Superior temporal gyrus (tissue), 1 donor: ENCODE results near the gene GNB1.

Experiments
- DNase-seq: peaks from one replicate; pipeline ENCODE4 v3.0.0-alpha.2; 2016; ENCODE audit errors: extremely low spot score

The GNB1 gene

GRCh38 chr1:1827089-1827848 is 63.6 kb downstream of the GNB1 start:
- DNase-seq, result no peak

- DNase-seq, result no peak
Measured at GRCh38 chr1:1826356-1827088, 64.4 kb downstream of the GNB1 start.

- no peak for DNase-seq
Measured at GRCh38 chr1:1825217-1825616, 65.7 kb downstream of the GNB1 start.

- DNase-seq, result no peak
Measured at GRCh38 chr1:1819762-1820161, 71.1 kb downstream of the GNB1 start.

- DNase-seq, result no peak
Measured at GRCh38 chr1:1817221-1817620, 73.7 kb downstream of the GNB1 start.

- DNase-seq, result no peak
Measured at GRCh38 chr1:1815606-1816281, 75.1 kb downstream of the GNB1 start.

GRCh38 chr1:1809489-1809888 is 81.4 kb downstream of the GNB1 start:
- no peak for DNase-seq

GRCh38 chr1:1808206-1808605 is 82.7 kb downstream of the GNB1 start:
- no peak for DNase-seq

- peak; percentile 70 for DNase-seq
Measured at GRCh38 chr1:1806890-1807289, 84.0 kb downstream of the GNB1 start.

GRCh38 chr1:1804301-1804700 is 86.6 kb downstream of the GNB1 start:
- DNase-seq, result no peak

GRCh38 chr1:1802871-1803270 is 88.0 kb downstream of the GNB1 start:
- no peak for DNase-seq

- no peak for DNase-seq
Measured at GRCh38 chr1:1799716-1800115, 91.2 kb downstream of the GNB1 start.

- DNase-seq, result no peak
Measured at GRCh38 chr1:1797731-1798341, 93.1 kb downstream of the GNB1 start.

- no peak for DNase-seq
Measured at GRCh38 chr1:1796466-1796865, 94.4 kb downstream of the GNB1 start.

GRCh38 chr1:1794999-1795398 is 95.9 kb downstream of the GNB1 start:
- DNase-seq, result no peak

- no peak for DNase-seq
Measured at GRCh38 chr1:1793481-1794244, 97.2 kb downstream of the GNB1 start.

GRCh38 chr1:1788646-1789431 is 102.0 kb downstream of the GNB1 start:
- DNase-seq, result no peak

GRCh38 chr1:1788136-1788535 is 102.8 kb downstream of the GNB1 start:
- no peak for DNase-seq

- DNase-seq, result no peak
Measured at GRCh38 chr1:1786836-1787605, 103.9 kb downstream of the GNB1 start.

GRCh38 chr1:1785666-1786065 is 105.2 kb downstream of the GNB1 start:
- DNase-seq, result no peak
